ENCODE results near the gene DLGAP1.

Gene DLGAP1

GRCh38 chr18:3819961-3820360 lies 635.1 kb downstream of the DLGAP1 start:
- Histone ChIP-seq H3K36me3 (ENCODE audit: insufficient read depth, low read depth, low read length) (no peaks in the 10 kb centered on the region), H3K27me3 (ENCODE audit: insufficient read depth, low read length) (no peaks in the 10 kb centered on the region), H3K4me1 (ENCODE audit: insufficient read depth, low read length) (peaks cover 9% of the 10 kb centered on the region), H3K9ac (ENCODE audit: low read depth, low read length) (no peak overlapping the region), H3K9me3 (ENCODE audit: insufficient read depth, low read depth, low read length) (no peaks in the 10 kb centered on the region), H3K4me3 (ENCODE audit: low read length) (no peak overlapping the region), H3K27ac (ENCODE audit: low read length) (no peak overlapping the region)

- no peak overlapping the region for H3K9ac ChIP-seq (ENCODE audit: low read depth, low read length)
- no peak overlapping the region for H3K27ac ChIP-seq (ENCODE audit: low read length)
- H3K9me3 ChIP-seq (ENCODE audit: insufficient read depth, low read depth, low read length), result no peaks in the 10 kb centered on the region
- no peak overlapping the region for H3K4me3 ChIP-seq (ENCODE audit: low read length)
- peaks cover under 1% of the 10 kb centered on the region; the same call in 1 of the 2 replicates for H3K4me1 ChIP-seq (ENCODE audit: insufficient read depth, low read length)
- H3K36me3 ChIP-seq (ENCODE audit: insufficient read depth, low read depth, low read length), result no peaks in the 10 kb centered on the region
- H3K27me3 ChIP-seq (ENCODE audit: insufficient read depth, low read length), result no peaks in the 10 kb centered on the region
These were observed 638.3 kb downstream of the DLGAP1 start for GRCh38 chr18:3816610-3817363.

DNA sequence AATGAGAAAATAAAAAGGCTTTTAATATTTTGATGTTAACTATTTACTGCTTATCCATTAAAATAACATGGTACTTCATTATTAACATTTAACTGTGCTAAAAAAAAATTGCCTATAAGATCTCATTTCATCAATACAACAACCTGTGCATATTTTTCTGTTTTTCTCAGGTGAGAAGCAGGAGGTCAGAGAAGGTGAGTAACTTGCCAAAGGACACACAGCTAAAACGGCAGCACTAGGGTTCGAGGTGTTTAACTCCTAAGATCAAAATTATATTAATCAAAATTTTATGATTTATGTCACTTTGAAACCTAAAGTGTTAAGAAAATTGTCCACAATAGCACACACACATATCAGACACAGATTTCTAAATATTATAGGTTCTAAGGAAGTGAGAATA lies 639.1 kb downstream of the DLGAP1 start:
- no peaks in the 10 kb centered on the region for H3K4me1 ChIP-seq (ENCODE audit: insufficient read depth, low read length)
- 0 out of 2 replicates have a peak, but pooled peaks cover 5% of the 10 kb centered on the region for H3K36me3 ChIP-seq (ENCODE audit: insufficient read depth, low read depth, low read length)
- no peak overlapping the region for H3K4me3 ChIP-seq (ENCODE audit: low read length)
- H3K27me3 ChIP-seq (ENCODE audit: insufficient read depth, low read length), result no peaks in the 10 kb centered on the region
- no peak overlapping the region for H3K9ac ChIP-seq (ENCODE audit: low read depth, low read length)
- H3K27ac ChIP-seq (ENCODE audit: low read length), result no peak overlapping the region
- H3K9me3 ChIP-seq (ENCODE audit: insufficient read depth, low read depth, low read length), result no peaks in the 10 kb centered on the region

GRCh38 chr18:3814816-3815215 lies 640.3 kb downstream of the DLGAP1 start:
- no peak overlapping the region for H3K9ac ChIP-seq (ENCODE audit: low read depth, low read length)
- H3K27ac ChIP-seq (ENCODE audit: low read length), result no peak overlapping the region
- H3K4me3 ChIP-seq (ENCODE audit: low read length), result no peak overlapping the region
- no peaks in the 10 kb centered on the region for H3K27me3 ChIP-seq (ENCODE audit: insufficient read depth, low read length)
- 0 out of 2 replicates have a peak, but pooled peaks cover 5% of the 10 kb centered on the region for H3K36me3 ChIP-seq (ENCODE audit: insufficient read depth, low read depth, low read length)
- no peaks in the 10 kb centered on the region for H3K4me1 ChIP-seq (ENCODE audit: insufficient read depth, low read length)
- no peaks in the 10 kb centered on the region for H3K9me3 ChIP-seq (ENCODE audit: insufficient read depth, low read depth, low read length)

DNA sequence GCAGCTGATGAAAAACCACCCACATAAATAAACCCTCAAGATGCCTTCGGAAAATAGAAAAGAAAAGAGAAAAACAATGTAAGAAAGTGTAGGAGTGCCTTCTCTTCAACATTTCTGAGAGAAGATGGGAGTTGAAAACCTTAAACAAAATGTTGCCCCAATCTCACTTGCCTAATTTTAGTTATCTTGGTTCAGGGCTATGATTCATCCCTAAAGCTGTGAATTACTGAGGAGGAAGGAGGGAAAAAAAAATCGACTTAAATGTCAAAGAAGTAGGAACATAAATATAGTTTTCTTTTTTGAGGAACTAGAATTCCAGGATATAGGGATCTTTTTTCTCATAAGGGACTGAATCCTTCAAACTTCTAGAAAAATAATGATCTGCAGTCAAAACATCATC lies 644.8 kb downstream of the DLGAP1 start:
- Histone ChIP-seq H3K27ac (ENCODE audit: low read length) (no peak overlapping the region), H3K4me1 (ENCODE audit: insufficient read depth, low read length) (peaks cover 4% of the 10 kb centered on the region), H3K36me3 (ENCODE audit: insufficient read depth, low read depth, low read length) (0 out of 2 replicates have a peak, but pooled peaks cover 5% of the 10 kb centered on the region), H3K27me3 (ENCODE audit: insufficient read depth, low read length) (no peaks in the 10 kb centered on the region), H3K9ac (ENCODE audit: low read depth, low read length) (no peak overlapping the region), H3K4me3 (ENCODE audit: low read length) (no peak overlapping the region), H3K9me3 (ENCODE audit: insufficient read depth, low read depth, low read length) (no peaks in the 10 kb centered on the region)

DNA sequence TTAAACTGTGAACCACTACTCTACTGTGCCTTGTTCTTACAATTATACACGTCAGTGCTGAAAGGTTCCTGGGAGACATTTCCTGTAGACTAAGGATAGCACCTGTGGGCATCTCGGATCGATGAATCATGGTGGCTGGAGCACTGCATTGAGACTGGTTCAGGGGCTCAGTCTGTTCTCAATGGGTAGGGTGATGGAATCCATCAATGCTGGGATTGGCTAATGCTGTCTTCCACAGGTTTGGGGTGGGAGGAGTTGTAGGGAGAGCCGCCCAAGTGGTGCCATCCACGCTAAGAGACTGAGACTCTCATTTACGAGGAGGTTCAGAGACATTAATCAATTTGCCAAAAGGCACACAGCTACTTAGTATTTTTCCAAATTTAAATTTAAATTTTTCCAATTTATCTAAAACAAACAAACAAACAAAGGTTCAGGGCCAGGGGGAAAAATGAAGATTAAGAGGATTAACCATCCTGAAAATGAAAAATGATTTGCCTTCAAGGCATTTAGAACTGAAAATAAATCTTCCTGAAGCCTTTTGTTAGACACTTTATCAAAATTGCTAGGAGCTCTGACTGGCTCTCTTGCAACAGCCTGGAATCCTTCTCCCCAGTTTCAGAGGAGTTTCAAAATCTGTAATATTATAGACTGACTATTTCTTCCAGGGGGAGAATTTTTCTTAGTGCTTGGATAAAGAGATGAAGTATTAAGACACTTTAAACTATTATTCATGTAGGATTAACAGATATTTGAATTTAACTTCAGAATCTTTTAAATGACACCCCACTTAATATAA lies 645.9 kb downstream of the DLGAP1 start:
- Histone ChIP-seq H3K9me3 (ENCODE audit: insufficient read depth, low read depth, low read length) (no peaks in the 10 kb centered on the region), H3K4me1 (ENCODE audit: insufficient read depth, low read length) (peaks cover 4% of the 10 kb centered on the region), H3K9ac (ENCODE audit: low read depth, low read length) (no peak overlapping the region), H3K36me3 (ENCODE audit: insufficient read depth, low read depth, low read length) (0 out of 2 replicates have a peak, but pooled peaks cover 5% of the 10 kb centered on the region), H3K27me3 (ENCODE audit: insufficient read depth, low read length) (no peaks in the 10 kb centered on the region), H3K4me3 (ENCODE audit: low read length) (no peak overlapping the region), H3K27ac (ENCODE audit: low read length) (no peak overlapping the region)

DNA sequence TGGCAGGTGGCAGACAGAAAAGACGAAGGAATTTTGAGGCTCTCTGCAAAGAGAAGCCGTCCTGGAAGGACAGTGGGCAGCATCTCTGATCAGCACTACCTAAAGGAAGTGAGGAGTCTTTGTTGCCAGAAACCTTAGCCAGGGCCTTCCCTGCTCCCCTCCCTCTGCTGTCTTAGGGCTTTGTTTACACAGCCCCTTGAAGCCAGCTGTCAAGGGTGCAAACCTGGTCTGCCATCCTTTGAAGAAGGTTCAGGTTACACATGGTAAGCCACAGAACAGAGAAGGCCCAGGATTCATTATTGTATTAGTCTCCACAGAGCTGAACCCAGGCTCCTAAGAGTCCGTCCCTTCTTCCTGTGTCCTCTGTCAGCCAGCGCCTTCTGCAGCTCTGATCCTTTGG lies 648.5 kb downstream of the DLGAP1 start:
- Histone ChIP-seq H3K9me3 (ENCODE audit: insufficient read depth, low read depth, low read length) (no peaks in the 10 kb centered on the region), H3K4me3 (ENCODE audit: low read length) (no peak overlapping the region), H3K27ac (ENCODE audit: low read length) (no peak overlapping the region), H3K9ac (ENCODE audit: low read depth, low read length) (no peak overlapping the region), H3K36me3 (ENCODE audit: insufficient read depth, low read depth, low read length) (0 out of 2 replicates have a peak, but pooled peaks cover 5% of the 10 kb centered on the region), H3K4me1 (ENCODE audit: insufficient read depth, low read length) (peaks cover 4% of the 10 kb centered on the region), H3K27me3 (ENCODE audit: insufficient read depth, low read length) (no peaks in the 10 kb centered on the region)

GRCh38 chr18:3804336-3804735 lies 650.8 kb downstream of the DLGAP1 start:
- Histone ChIP-seq H3K9me3 (ENCODE audit: insufficient read depth, low read depth, low read length) (no peaks in the 10 kb centered on the region), H3K27me3 (ENCODE audit: insufficient read depth, low read length) (no peaks in the 10 kb centered on the region), H3K36me3 (ENCODE audit: insufficient read depth, low read depth, low read length) (no peaks in the 10 kb centered on the region), H3K9ac (ENCODE audit: low read depth, low read length) (no peak overlapping the region), H3K4me3 (ENCODE audit: low read length) (no peak overlapping the region), H3K27ac (ENCODE audit: low read length) (no peak overlapping the region), H3K4me1 (ENCODE audit: insufficient read depth, low read length) (peaks cover 6% of the 10 kb centered on the region)

- peaks cover 6% of the 10 kb centered on the region for H3K4me1 ChIP-seq (ENCODE audit: insufficient read depth, low read length)
- H3K4me3 ChIP-seq (ENCODE audit: low read length), result no peak overlapping the region
- no peaks in the 10 kb centered on the region for H3K36me3 ChIP-seq (ENCODE audit: insufficient read depth, low read depth, low read length)
- H3K27ac ChIP-seq (ENCODE audit: low read length), result no peak overlapping the region
- H3K9me3 ChIP-seq (ENCODE audit: insufficient read depth, low read depth, low read length), result no peaks in the 10 kb centered on the region
- H3K9ac ChIP-seq (ENCODE audit: low read depth, low read length), result no peak overlapping the region
- no peaks in the 10 kb centered on the region for H3K27me3 ChIP-seq (ENCODE audit: insufficient read depth, low read length)
These were observed 651.8 kb downstream of the DLGAP1 start for GRCh38 chr18:3803350-3803749.

- H3K9me3 ChIP-seq (ENCODE audit: insufficient read depth, low read depth, low read length), result no peaks in the 10 kb centered on the region
- H3K4me3 ChIP-seq (ENCODE audit: low read length), result no peak overlapping the region
- no peaks in the 10 kb centered on the region for H3K36me3 ChIP-seq (ENCODE audit: insufficient read depth, low read depth, low read length)
- H3K27me3 ChIP-seq (ENCODE audit: insufficient read depth, low read length), result no peaks in the 10 kb centered on the region
- no peak overlapping the region for H3K27ac ChIP-seq (ENCODE audit: low read length)
- peaks cover 7% of the 10 kb centered on the region for H3K4me1 ChIP-seq (ENCODE audit: insufficient read depth, low read length)
- no peak overlapping the region for H3K9ac ChIP-seq (ENCODE audit: low read depth, low read length)
These were observed 655.6 kb downstream of the DLGAP1 start for GRCh38 chr18:3799515-3799914.

GRCh38 chr18:3798032-3798431 lies 657.1 kb downstream of the DLGAP1 start:
- H3K27ac ChIP-seq (ENCODE audit: low read length), result no peak overlapping the region
- H3K9ac ChIP-seq (ENCODE audit: low read depth, low read length), result no peak overlapping the region
- H3K4me1 ChIP-seq (ENCODE audit: insufficient read depth, low read length), result peaks cover 12% of the 10 kb centered on the region
- no peaks in the 10 kb centered on the region for H3K36me3 ChIP-seq (ENCODE audit: insufficient read depth, low read depth, low read length)
- H3K9me3 ChIP-seq (ENCODE audit: insufficient read depth, low read depth, low read length), result no peaks in the 10 kb centered on the region
- no peak overlapping the region for H3K4me3 ChIP-seq (ENCODE audit: low read length)
- H3K27me3 ChIP-seq (ENCODE audit: insufficient read depth, low read length), result no peaks in the 10 kb centered on the region

GRCh38 chr18:3796434-3796833 lies 658.7 kb downstream of the DLGAP1 start:
- H3K9ac ChIP-seq (ENCODE audit: low read depth, low read length), result no peak overlapping the region
- no peaks in the 10 kb centered on the region for H3K9me3 ChIP-seq (ENCODE audit: insufficient read depth, low read depth, low read length)
- no peaks in the 10 kb centered on the region for H3K27me3 ChIP-seq (ENCODE audit: insufficient read depth, low read length)
- H3K36me3 ChIP-seq (ENCODE audit: insufficient read depth, low read depth, low read length), result no peaks in the 10 kb centered on the region
- no peak overlapping the region for H3K4me3 ChIP-seq (ENCODE audit: low read length)
- H3K4me1 ChIP-seq (ENCODE audit: insufficient read depth, low read length), result peaks cover 12% of the 10 kb centered on the region
- H3K27ac ChIP-seq (ENCODE audit: low read length), result no peak overlapping the region
